CD4-positive, alpha-beta T cell treated with Interleukin-10 for 1 hour (primary cell): ENCODE measurements around the gene CRELD2.

Experiments
- DNase-seq: peaks from one replicate; pipeline ENCODE4 v3.0.0-alpha.2; 2020

Gene CRELD2

GRCh38 chr22:49948116-49948957 is 29.9 kb downstream of the CRELD2 start:
- DNase-seq = no peak

GRCh38 chr22:49948958-49949913 is 30.8 kb downstream of the CRELD2 start:
- no peak for DNase-seq

- no peak for DNase-seq
Measured at GRCh38 chr22:49949914-49950292, 31.5 kb downstream of the CRELD2 start.

- DNase-seq = no peak
Measured at GRCh38 chr22:49950396-49950994, 32.1 kb downstream of the CRELD2 start.

GRCh38 chr22:49951000-49951677 is 32.7 kb downstream of the CRELD2 start:
- DNase-seq = no peak

GRCh38 chr22:49951678-49951985 is 33.2 kb downstream of the CRELD2 start:
- no peak for DNase-seq

GRCh38 chr22:49951986-49952896 is 33.8 kb downstream of the CRELD2 start:
- no peak for DNase-seq

- no peak for DNase-seq
Measured at GRCh38 chr22:49953027-49953679, 34.7 kb downstream of the CRELD2 start.

- no peak for DNase-seq
Measured at GRCh38 chr22:49953680-49954344, 35.4 kb downstream of the CRELD2 start.

GRCh38 chr22:49954354-49954753 is 35.9 kb downstream of the CRELD2 start:
- no peak for DNase-seq

GRCh38 chr22:49954991-49955580 is 36.7 kb downstream of the CRELD2 start:
- no peak for DNase-seq

GRCh38 chr22:49955581-49956417 is 37.4 kb downstream of the CRELD2 start:
- DNase-seq = no peak

- no peak for DNase-seq
Measured at GRCh38 chr22:49956418-49956770, 38.0 kb downstream of the CRELD2 start.

- DNase-seq = no peak
Measured at GRCh38 chr22:49956914-49957825, 38.7 kb downstream of the CRELD2 start.

GRCh38 chr22:49957826-49958365 is 39.5 kb downstream of the CRELD2 start:
- DNase-seq = no peak

GRCh38 chr22:49958366-49958921 is 40.0 kb downstream of the CRELD2 start:
- no peak for DNase-seq

- DNase-seq = no peak
Measured at GRCh38 chr22:49958931-49959781, 40.7 kb downstream of the CRELD2 start.
